ENCODE results near the gene CFHR5. TPM values are rescaled to one million over a fixed set of nuclear protein-coding genes. Genes with fewer than 3 reads are reported as not detected.
"Not testable (repeated sequence)": the region's sequence is repeated elsewhere in the genome, so short reads cannot be mapped to it uniquely, and the experiment has no call there.

Gene CFHR5
- total and polyA plus RNA-seq, 4 donors, result 0.11 to 1.1 (median 0.73) TPM

GRCh38 chr1:196970182-196970581, 7.2 kb upstream of the CFHR5 start:
- DNase-seq (ENCODE audit: low read depth in 4 of 6, low spot score in 6 of 6), result no peak
- Histone ChIP-seq H3K36me3 (ENCODE audit: control insufficient read depth, insufficient read depth, low read length) (no peaks in the 10 kb centered on the region), H3K4me1 (ENCODE audit: control insufficient read depth, insufficient read depth, low read length) (no peaks in the 10 kb centered on the region), H3K4me3 (ENCODE audit: low read depth, low read length) (no peak overlapping the region), H3K27ac (ENCODE audit: low read depth, low read length) (no peak overlapping the region), H3K9me3 (ENCODE audit: control insufficient read depth, insufficient read depth, low read length) (no peaks in the 10 kb centered on the region), H3K27me3 (ENCODE audit: control insufficient read depth, insufficient read depth, low read length) (no peaks in the 10 kb centered on the region)
- WGBS (ENCODE audit: insufficient coverage), result no CpG with 5 or more reads among the region's 1 CpG

- no peak for DNase-seq (ENCODE audit: low read depth in 4 of 6, low spot score in 6 of 6)
- no peak overlapping the region for H3K27ac ChIP-seq (ENCODE audit: low read depth, low read length)
- no peaks in the 10 kb centered on the region for H3K4me1 ChIP-seq (ENCODE audit: control insufficient read depth, insufficient read depth, low read length)
- no peaks in the 10 kb centered on the region for H3K27me3 ChIP-seq (ENCODE audit: control insufficient read depth, insufficient read depth, low read length)
- 83% methylated on average over 1 of the region's 4 CpGs for WGBS (ENCODE audit: insufficient coverage)
- H3K9me3 ChIP-seq (ENCODE audit: control insufficient read depth, insufficient read depth, low read length), result no peaks in the 10 kb centered on the region
- no peak overlapping the region for H3K4me3 ChIP-seq (ENCODE audit: low read depth, low read length)
- H3K36me3 ChIP-seq (ENCODE audit: control insufficient read depth, insufficient read depth, low read length), result no peaks in the 10 kb centered on the region
Observed at GRCh38 chr1:196976278-196976677, 1.1 kb upstream of the CFHR5 start.

GRCh38 chr1:196980859-196981258, 3.5 kb downstream of the CFHR5 start:
- no peak for DNase-seq (ENCODE audit: low read depth in 4 of 6, low spot score in 6 of 6)
- Histone ChIP-seq H3K27me3 (ENCODE audit: control insufficient read depth, insufficient read depth, low read length) (no peaks in the 10 kb centered on the region), H3K9me3 (ENCODE audit: control insufficient read depth, insufficient read depth, low read length) (no peaks in the 10 kb centered on the region), H3K27ac (ENCODE audit: low read depth, low read length) (no peak overlapping the region), H3K36me3 (ENCODE audit: control insufficient read depth, insufficient read depth, low read length) (no peaks in the 10 kb centered on the region), H3K4me3 (ENCODE audit: low read depth, low read length) (no peak overlapping the region), H3K4me1 (ENCODE audit: control insufficient read depth, insufficient read depth, low read length) (no peaks in the 10 kb centered on the region)
- no CpG with 5 or more reads among the region's 1 CpG for WGBS (ENCODE audit: insufficient coverage)

- not testable (repeated sequence) for H3K9me3 ChIP-seq (ENCODE audit: control insufficient read depth, insufficient read depth, low read length); H3K27ac ChIP-seq (ENCODE audit: low read depth, low read length); H3K27me3 ChIP-seq (ENCODE audit: control insufficient read depth, insufficient read depth, low read length); H3K4me1 ChIP-seq (ENCODE audit: control insufficient read depth, insufficient read depth, low read length); DNase-seq (ENCODE audit: low read depth in 4 of 6, low spot score in 6 of 6); H3K36me3 ChIP-seq (ENCODE audit: control insufficient read depth, insufficient read depth, low read length); H3K4me3 ChIP-seq (ENCODE audit: low read depth, low read length)
- 100% methylated on average over 6 of the region's 7 CpGs for WGBS (ENCODE audit: insufficient coverage)
Observed at GRCh38 chr1:196982247-196982646, 4.9 kb downstream of the CFHR5 start.

- H3K4me1 ChIP-seq (ENCODE audit: control insufficient read depth, insufficient read depth, low read length); H3K4me3 ChIP-seq (ENCODE audit: low read depth, low read length): not testable (repeated sequence)
- 55% methylated on average over 5 of the region's 11 CpGs for WGBS (ENCODE audit: insufficient coverage)
Observed at GRCh38 chr1:196991919-196992651, 14.7 kb downstream of the CFHR5 start.

GRCh38 chr1:196993916-196994315, 16.6 kb downstream of the CFHR5 start:
- peak in 1 of 6 donors; percentile 65 for DNase-seq (ENCODE audit: low read depth in 4 of 6, low spot score in 6 of 6)
- no peaks in the 10 kb centered on the region for H3K9me3 ChIP-seq (ENCODE audit: control insufficient read depth, insufficient read depth, low read length)
- H3K27me3 ChIP-seq (ENCODE audit: control insufficient read depth, insufficient read depth, low read length), result no peaks in the 10 kb centered on the region
- H3K4me1 ChIP-seq (ENCODE audit: control insufficient read depth, insufficient read depth, low read length), result no peaks in the 10 kb centered on the region
- H3K36me3 ChIP-seq (ENCODE audit: control insufficient read depth, insufficient read depth, low read length), result no peaks in the 10 kb centered on the region
- 100% methylated on average over 1 of the region's 2 CpGs for WGBS (ENCODE audit: insufficient coverage)
- H3K27ac ChIP-seq (ENCODE audit: low read depth, low read length), result no peak overlapping the region
- H3K4me3 ChIP-seq (ENCODE audit: low read depth, low read length), result no peak overlapping the region

More at GRCh38 chr1:196991919-196992651, 14.7 kb downstream of the CFHR5 start:
- not testable (repeated sequence) for H3K27ac ChIP-seq (ENCODE audit: low read depth, low read length); DNase-seq (ENCODE audit: low read depth in 4 of 6, low spot score in 6 of 6); H3K27me3 ChIP-seq (ENCODE audit: control insufficient read depth, insufficient read depth, low read length); H3K9me3 ChIP-seq (ENCODE audit: control insufficient read depth, insufficient read depth, low read length); H3K36me3 ChIP-seq (ENCODE audit: control insufficient read depth, insufficient read depth, low read length)

GRCh38 chr1:196997423-196997822, 20.1 kb downstream of the CFHR5 start:
- no peak for DNase-seq (ENCODE audit: low read depth in 4 of 6, low spot score in 6 of 6)
- Histone ChIP-seq H3K36me3 (ENCODE audit: control insufficient read depth, insufficient read depth, low read length) (no peaks in the 10 kb centered on the region), H3K4me1 (ENCODE audit: control insufficient read depth, insufficient read depth, low read length) (no peaks in the 10 kb centered on the region), H3K27ac (ENCODE audit: low read depth, low read length) (no peak overlapping the region), H3K4me3 (ENCODE audit: low read depth, low read length) (no peak overlapping the region), H3K9me3 (ENCODE audit: control insufficient read depth, insufficient read depth, low read length) (no peaks in the 10 kb centered on the region), H3K27me3 (ENCODE audit: control insufficient read depth, insufficient read depth, low read length) (no peaks in the 10 kb centered on the region)
- no CpG with 5 or more reads among the region's 1 CpG for WGBS (ENCODE audit: insufficient coverage)

- DNase-seq (ENCODE audit: low read depth in 4 of 6, low spot score in 6 of 6), result no peak
- H3K27ac ChIP-seq (ENCODE audit: low read depth, low read length), result no peak overlapping the region
- H3K27me3 ChIP-seq (ENCODE audit: control insufficient read depth, insufficient read depth, low read length), result no peaks in the 10 kb centered on the region
- no peak overlapping the region for H3K4me3 ChIP-seq (ENCODE audit: low read depth, low read length)
- no CpG with 5 or more reads among the region's 2 CpGs for WGBS (ENCODE audit: insufficient coverage)
- H3K4me1 ChIP-seq (ENCODE audit: control insufficient read depth, insufficient read depth, low read length), result no peaks in the 10 kb centered on the region
- H3K9me3 ChIP-seq (ENCODE audit: control insufficient read depth, insufficient read depth, low read length), result no peaks in the 10 kb centered on the region
- no peaks in the 10 kb centered on the region for H3K36me3 ChIP-seq (ENCODE audit: control insufficient read depth, insufficient read depth, low read length)
Observed at GRCh38 chr1:197001828-197002227, 24.5 kb downstream of the CFHR5 start.

- 78% methylated on average over 2 of the region's 2 CpGs for WGBS (ENCODE audit: insufficient coverage)
- Histone ChIP-seq H3K9me3 (ENCODE audit: control insufficient read depth, insufficient read depth, low read length) (no peaks in the 10 kb centered on the region), H3K36me3 (ENCODE audit: control insufficient read depth, insufficient read depth, low read length) (no peaks in the 10 kb centered on the region), H3K27me3 (ENCODE audit: control insufficient read depth, insufficient read depth, low read length) (no peaks in the 10 kb centered on the region), H3K4me3 (ENCODE audit: low read depth, low read length) (no peak overlapping the region), H3K27ac (ENCODE audit: low read depth, low read length) (no peak overlapping the region), H3K4me1 (ENCODE audit: control insufficient read depth, insufficient read depth, low read length) (no peaks in the 10 kb centered on the region)
- no peak for DNase-seq (ENCODE audit: low read depth in 4 of 6, low spot score in 6 of 6)
Observed at GRCh38 chr1:197003132-197003531, 25.8 kb downstream of the CFHR5 start.

- no peak for DNase-seq (ENCODE audit: low read depth in 4 of 6, low spot score in 6 of 6)
- Histone ChIP-seq H3K27me3 (ENCODE audit: control insufficient read depth, insufficient read depth, low read length) (no peaks in the 10 kb centered on the region), H3K36me3 (ENCODE audit: control insufficient read depth, insufficient read depth, low read length) (no peaks in the 10 kb centered on the region), H3K9me3 (ENCODE audit: control insufficient read depth, insufficient read depth, low read length) (peaks cover 1% of the 10 kb centered on the region), H3K4me1 (ENCODE audit: control insufficient read depth, insufficient read depth, low read length) (no peaks in the 10 kb centered on the region), H3K27ac (ENCODE audit: low read depth, low read length) (no peak overlapping the region), H3K4me3 (ENCODE audit: low read depth, low read length) (no peak overlapping the region)
- 84% methylated on average over 2 of the region's 6 CpGs for WGBS (ENCODE audit: insufficient coverage)
Observed at GRCh38 chr1:197008861-197009260, 31.5 kb downstream of the CFHR5 start.

All from spinal cord (tissue), 10 donors.